Left lobe of liver (tissue), 2 donors: Measurements from ENCODE around the gene BTD. TPM values are rescaled to one million over a fixed set of nuclear protein-coding genes. Genes with fewer than 3 reads are reported as not detected.
A peak's percentile ranks its signal among the peaks of the same experiment; 100 is the strongest.

ENCODE experiments used
- ATAC-seq: fragments of 200-7000 bp; cut with Tn5 transposase; one replicate; pipeline ENCODE4 v1.9.1; 2020; ENCODE audit warnings: mild to moderate bottlenecking, moderate library complexity
- DNase-seq: peaks from one replicate; pipeline ENCODE4 v3.0.0-alpha.2; 2020; ENCODE audit warnings: low spot score
- total RNA-seq: library from RNA; stranded (reverse); gene quantifications from one replicate; pipeline ENCODE4 v1.2.1, GENCODE V29; 2021
- donor health status: DM: no; HTN: no; CAD: no; lungs with moderate emphysema.
- donor health status: DM: no; HTN: yes; CAD: no.

BTD gene
- total RNA-seq, 1 donor from 2014 or later: 57.4 TPM

- no peak for ATAC-seq
- no peak for DNase-seq
These were observed 58.8 kb downstream of the BTD start for GRCh38 chr3:15660055-15660935.

GRCh38 chr3:15664144-15664543 lies 62.6 kb downstream of the BTD start:
- ATAC-seq: no peak
- DNase-seq: no peak

- DNase-seq (no peak), ATAC-seq (no peak)
These were observed 64.1 kb downstream of the BTD start for GRCh38 chr3:15665510-15666150.

- ATAC-seq: no peak
- no peak for DNase-seq
These were observed 64.7 kb downstream of the BTD start for GRCh38 chr3:15666277-15666676.

- no peak for ATAC-seq
These were observed 65.9 kb downstream of the BTD start for GRCh38 chr3:15667484-15667883.

GRCh38 chr3:15673536-15673935 lies 72.0 kb downstream of the BTD start:
- DNase-seq: no peak
- no peak for ATAC-seq

More at GRCh38 chr3:15667484-15667883, 65.9 kb downstream of the BTD start:
- DNase-seq: no peak

GRCh38 chr3:15676259-15676658 lies 74.7 kb downstream of the BTD start:
- no peak for DNase-seq
- ATAC-seq: no peak

- DNase-seq (no peak), ATAC-seq (no peak)
These were observed 77.8 kb downstream of the BTD start for GRCh38 chr3:15679306-15679705.

GRCh38 chr3:15681668-15682067 lies 80.1 kb downstream of the BTD start:
- ATAC-seq (no peak), DNase-seq (no peak)

- DNase-seq (no peak), ATAC-seq (no peak)
These were observed 81.1 kb downstream of the BTD start for GRCh38 chr3:15682561-15683185.

- ATAC-seq (no peak), DNase-seq (no peak)
These were observed 81.7 kb downstream of the BTD start for GRCh38 chr3:15683253-15683652.

GRCh38 chr3:15685927-15686326 lies 84.4 kb downstream of the BTD start:
- DNase-seq (no peak), ATAC-seq (peak; percentile 30)

GRCh38 chr3:15690230-15690629 lies 88.7 kb downstream of the BTD start:
- no peak for DNase-seq
- no peak for ATAC-seq

GRCh38 chr3:15690748-15691147 lies 89.2 kb downstream of the BTD start:
- ATAC-seq (no peak), DNase-seq (no peak)

GRCh38 chr3:15693355-15693754 lies 91.8 kb downstream of the BTD start:
- ATAC-seq (no peak), DNase-seq (no peak)

- ATAC-seq (no peak), DNase-seq (no peak)
These were observed 93.1 kb downstream of the BTD start for GRCh38 chr3:15694628-15695027.

Other genes starting within 250 kb of the BTD start
- 4.7 TPM for gene METTL6, start 174.2 kb upstream of the BTD start, total RNA-seq
- 11.6 TPM for gene EAF1, start 174.1 kb upstream of the BTD start, total RNA-seq
- 1.3 TPM for gene COLQ, start 80.0 kb upstream of the BTD start, total RNA-seq
- 45.2 TPM for gene HACL1, start 176 bp upstream of the BTD start, total RNA-seq
- 27.2 TPM for gene ANKRD28, start 196.2 kb downstream of the BTD start, total RNA-seq